H9 (cell line): Measurements from ENCODE around the gene FAM3D. TPM values are rescaled to one million over a fixed set of nuclear protein-coding genes. Genes with fewer than 3 reads are reported as not detected.

Source experiments
- DNase-seq: peaks from one replicate; pipeline ENCODE4 v3.0.0-alpha.2; 2017
- H2AFZ ChIP-seq: one replicate; pipeline ENCODE4 v1.6.1; 2013; ENCODE audit warnings: mild to moderate bottlenecking, low read length, control low read depth, moderate library complexity
- H2AK5ac ChIP-seq: 2 replicates; pipeline ENCODE4 v1.6.1; 2013; ENCODE audit warnings: low read length, control low read depth, mixed read lengths; ENCODE audit not compliant: insufficient read length
- H2BK120ac ChIP-seq: one replicate; pipeline ENCODE4 v1.6.1; 2013; ENCODE audit warnings: low read depth, mild to moderate bottlenecking, low read length, control low read depth, inconsistent platforms; ENCODE audit not compliant: poor library complexity, severe bottlenecking
- H2BK12ac ChIP-seq: 2 replicates; pipeline ENCODE4 v1.6.1; 2013; ENCODE audit warnings: low read length, control low read depth, mixed read lengths, low read depth; ENCODE audit not compliant: insufficient read length
- H2BK15ac ChIP-seq: 2 replicates; pipeline ENCODE4 v1.6.1; 2013; ENCODE audit warnings: low read depth, low read length, control low read depth
- H2BK20ac ChIP-seq: one replicate; pipeline ENCODE4 v1.6.1; 2013; ENCODE audit warnings: low read depth, mild to moderate bottlenecking, low read length, control low read depth, inconsistent platforms; ENCODE audit not compliant: poor library complexity, severe bottlenecking
- H2BK5ac ChIP-seq: 2 replicates; pipeline ENCODE4 v1.6.1; 2013; ENCODE audit warnings: low read length, control low read depth, mixed read lengths; ENCODE audit not compliant: insufficient read length
- H3K14ac ChIP-seq: 2 replicates; pipeline ENCODE4 v1.6.1; 2013; ENCODE audit warnings: low read length, control low read depth; ENCODE audit not compliant: insufficient read depth
- H3K18ac ChIP-seq: 2 replicates; pipeline ENCODE4 v1.6.1; 2013; ENCODE audit warnings: low read depth, mild to moderate bottlenecking, mixed read lengths, low read length, control low read depth; ENCODE audit not compliant: insufficient read length
- H3K23ac ChIP-seq: 2 replicates; pipeline ENCODE4 v1.6.1; 2013; ENCODE audit warnings: low read length, control low read depth, mixed read lengths, low read depth; ENCODE audit not compliant: insufficient read length
- H3K23me2 ChIP-seq: 2 replicates; pipeline ENCODE4 v1.6.1; 2013; ENCODE audit warnings: low read depth, mild to moderate bottlenecking, mixed read lengths, low read length, control low read depth; ENCODE audit not compliant: insufficient read length, poor library complexity, severe bottlenecking
- H3K27ac ChIP-seq: 2 replicates; pipeline ENCODE4 v1.5.1; 2013; ENCODE audit warnings: low read length, control low read depth, mixed read lengths, low read depth; ENCODE audit not compliant: insufficient read length
- H3K27me3 ChIP-seq: 2 replicates; pipeline ENCODE4 v1.6.1; 2013; ENCODE audit warnings: low read length, control low read depth, inconsistent platforms; ENCODE audit not compliant: insufficient read depth
- H3K4ac ChIP-seq: 2 replicates; pipeline ENCODE4 v1.6.1; 2013; ENCODE audit warnings: low read depth, mild to moderate bottlenecking, control low read depth, inconsistent platforms, low read length, moderate library complexity
- H3K4me1 ChIP-seq: 2 replicates; pipeline ENCODE4 v1.6.1; 2013; ENCODE audit warnings: low read length, control low read depth, inconsistent platforms; ENCODE audit not compliant: insufficient read depth
- H3K4me2 ChIP-seq: 2 replicates; pipeline ENCODE4 v1.6.1; 2013; ENCODE audit warnings: low read length, control low read depth, mixed read lengths; ENCODE audit not compliant: insufficient read length, insufficient read depth
- H3K56ac ChIP-seq: 2 replicates; pipeline ENCODE4 v1.6.1; 2013; ENCODE audit warnings: low read depth, mild to moderate bottlenecking, mixed read lengths, low read length, control low read depth; ENCODE audit not compliant: insufficient read length
- H3K79me1 ChIP-seq: 2 replicates; pipeline ENCODE4 v1.6.1; 2013; ENCODE audit warnings: low read depth, mild to moderate bottlenecking, moderate library complexity, low read length, control low read depth, inconsistent platforms; ENCODE audit not compliant: insufficient read depth, poor library complexity, severe bottlenecking
- H3K79me2 ChIP-seq: 2 replicates; pipeline ENCODE4 v1.6.1; 2013; ENCODE audit warnings: low read length, control low read depth, inconsistent platforms; ENCODE audit not compliant: insufficient read depth
- H3K9ac ChIP-seq: 2 replicates; pipeline ENCODE4 v1.6.1; 2013; ENCODE audit warnings: low read length, control low read depth, mixed read lengths; ENCODE audit not compliant: insufficient read length; ENCODE audit errors: extremely low read depth
- H3K9me3 ChIP-seq: one replicate; pipeline ENCODE4 v1.6.1; 2013; ENCODE audit warnings: low read depth, low read length, inconsistent platforms; ENCODE audit not compliant: control insufficient read depth
- H3T11ph ChIP-seq: one replicate; pipeline ENCODE4 v1.6.1; 2013; ENCODE audit warnings: mild to moderate bottlenecking, low read length, control low read depth, inconsistent platforms
- H4K20me1 ChIP-seq: one replicate; pipeline ENCODE4 v1.6.1; 2013; ENCODE audit not compliant: control insufficient read depth, insufficient read length, insufficient read depth
- H4K5ac ChIP-seq: 2 replicates; pipeline ENCODE4 v1.6.1; 2013; ENCODE audit warnings: low read depth, mild to moderate bottlenecking, mixed read lengths, low read length, control low read depth; ENCODE audit not compliant: insufficient read length
- H4K8ac ChIP-seq: replicated peaks from 2 replicates; pipeline ENCODE4 v1.6.1; 2013; ENCODE audit warnings: low read length, control low read depth, mixed read lengths, low read depth; ENCODE audit not compliant: insufficient read length
- H4K91ac ChIP-seq: 2 replicates; pipeline ENCODE4 v1.6.1; 2013; ENCODE audit warnings: low read depth, mild to moderate bottlenecking, moderate library complexity, mixed read lengths, low read length, control low read depth; ENCODE audit not compliant: insufficient read length
- H3K27ac Mint-ChIP-seq, 3 experiments: 2 replicates in 2 of 3; 3 replicates in 1 of 3; pipeline ENCODE4 v1.8.0; 2020 to 2021; ENCODE audit warnings: mixed read lengths in 3 of 3, mild to moderate bottlenecking in 1 of 3, moderate library complexity in 1 of 3
- H3K27me3 Mint-ChIP-seq: 2 replicates; pipeline ENCODE4 v1.8.0; 2021; ENCODE audit warnings: low read depth, mild to moderate bottlenecking, moderate library complexity, mixed read lengths
- H3K36me3 Mint-ChIP-seq, 3 experiments: 2 replicates in 2 of 3; 3 replicates in 1 of 3; pipeline ENCODE4 v1.8.0; 2020 to 2021; ENCODE audit warnings: low read depth in 3 of 3, mixed read lengths in 3 of 3; ENCODE audit not compliant: insufficient read depth in 1 of 3
- H3K4me1 Mint-ChIP-seq, 2 experiments: 2 replicates each; pipeline ENCODE4 v1.8.0; 2020; ENCODE audit warnings: mixed read lengths in 2 of 2
- H3K4me3 Mint-ChIP-seq, 2 experiments: 2 replicates in 1 of 2; 3 replicates in 1 of 2; pipeline ENCODE4 v1.8.0; 2020 to 2021; ENCODE audit warnings: mild to moderate bottlenecking in 2 of 2, mixed read lengths in 2 of 2, moderate library complexity in 1 of 2
- H3K9me3 Mint-ChIP-seq, 2 experiments: 2 replicates in 1 of 2; 3 replicates in 1 of 2; pipeline ENCODE4 v1.8.0; 2020; ENCODE audit warnings: mild to moderate bottlenecking in 2 of 2, mixed read lengths in 2 of 2, moderate library complexity in 1 of 2
- CTCF ChIP-seq: fragments of 200-600 bp; sonication (generic); conservative IDR thresholded peaks from 3 replicates; pipeline ENCODE4 v1.8.0; 2021; ENCODE audit warnings: antibody characterized with exemption, mild to moderate bottlenecking
- WGBS: extraction: QIAGEN DNeasy Blood & Tissue Kit; methylation state at CpG from one replicate; pipeline ENCODE4 v1.1.7; 2013; ENCODE audit warnings: missing lambda C conversion rate, low lambda C conversion rate, mixed read lengths; ENCODE audit not compliant: insufficient read length; ENCODE audit errors: extremely low coverage; 5-methylcytosine and 5-hydroxymethylcytosine counted together
- total RNA-seq: library from RNA; stranded (reverse); gene quantifications from 2 replicates; pipeline ENCODE4 v1.2.1, GENCODE V29; 2021

The FAM3D gene
- total RNA-seq, 1 experiment from 2014 or later: not detected

DNA sequence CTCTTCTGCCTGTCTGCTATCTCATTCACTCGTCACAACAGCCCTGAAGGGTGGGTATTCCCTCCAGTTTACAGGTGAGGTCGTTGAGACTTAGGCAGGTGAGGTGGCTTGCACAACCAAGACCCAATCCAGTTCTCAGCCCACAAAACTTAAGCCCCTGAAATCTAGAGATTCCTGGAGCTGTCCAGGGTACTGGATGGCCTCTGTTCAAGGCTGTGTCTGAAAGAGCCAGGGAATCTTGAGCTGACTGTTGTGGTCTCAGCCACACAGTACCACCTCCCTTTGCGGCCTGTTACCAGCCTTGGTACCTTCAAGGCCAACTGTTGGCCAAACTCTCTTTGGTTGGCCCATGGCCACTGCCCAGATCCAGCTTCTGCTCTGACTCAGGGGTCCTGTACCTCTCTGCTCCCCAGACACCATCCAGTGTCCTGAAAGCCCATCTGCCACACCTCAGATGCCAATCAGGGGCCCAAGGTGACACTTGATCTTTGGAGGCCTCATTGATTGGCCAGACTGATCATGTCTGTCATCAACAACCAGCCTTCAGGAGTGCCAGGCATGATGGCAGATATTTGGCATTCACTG, 78.5 kb downstream of the FAM3D start:
- H3K9me3 ChIP-seq: no peaks in the 10 kb centered on the region
- H2BK12ac ChIP-seq: no peak overlapping the region
- no peak overlapping the region for H4K91ac ChIP-seq
- H3K4me2 ChIP-seq: no peak overlapping the region
- peaks cover 31 to 34% of the 10 kb centered on the region in 2 experiments for H3K4me1 Mint-ChIP-seq
- no peaks in the 10 kb centered on the region for H4K20me1 ChIP-seq
- no peak overlapping the region for H2BK5ac ChIP-seq
- H4K5ac ChIP-seq: no peak overlapping the region
- H3K79me2 ChIP-seq: no peaks in the 10 kb centered on the region
- H3K4me1 ChIP-seq: no peaks in the 10 kb centered on the region
- H3K14ac ChIP-seq: no peak overlapping the region
- no peak overlapping the region for H2AFZ ChIP-seq
- H3K27me3 Mint-ChIP-seq: peaks cover 76% of the 10 kb centered on the region
- TF ChIP-seq CTCF: no peak
- H3K23me2 ChIP-seq: no peaks in the 10 kb centered on the region
- H2AK5ac ChIP-seq: no peak overlapping the region
- no peak overlapping the region for H3K23ac ChIP-seq
- H3K4me3 Mint-ChIP-seq: no peak overlapping the region
- H2BK120ac ChIP-seq: no peak overlapping the region
- H2BK20ac ChIP-seq: no peak overlapping the region
- H3K36me3 Mint-ChIP-seq: no peaks in the 10 kb centered on the region
- H3K56ac ChIP-seq: no peak overlapping the region
- H3K27ac ChIP-seq: no peak overlapping the region
- WGBS: no CpG with 5 or more reads among the region's 3 CpGs
- no peak overlapping the region for H3K9ac ChIP-seq
- H3T11ph ChIP-seq: no peak overlapping the region
- H3K18ac ChIP-seq: no peak overlapping the region
- no peak overlapping the region for H3K4ac ChIP-seq
- no peaks in the 10 kb centered on the region for H3K79me1 ChIP-seq
- H2BK15ac ChIP-seq: no peak overlapping the region
- H4K8ac ChIP-seq: no peak overlapping the region
- peaks cover 16% of the 10 kb centered on the region; the same call in 1 of the 2 replicates for H3K27me3 ChIP-seq
- peak; percentile 64 for DNase-seq
- H3K9me3 Mint-ChIP-seq: peaks cover 0 to 4% of the 10 kb centered on the region in 2 experiments; a peak in 1 of 5 replicates
- H3K27ac Mint-ChIP-seq: no peak overlapping the region
